Fibroblast of skin of left biceps (primary cell): ENCODE results near the gene BRIP1.
"Not testable (repeated sequence)": the region's sequence is repeated elsewhere in the genome, so short reads cannot be mapped to it uniquely, and the experiment has no call there.

Source experiments
- DNase-seq, 2 experiments: peaks; one replicate each; pipeline ENCODE4 v3.0.0-alpha.2; 2013; ENCODE audit warnings: low read depth in 2 of 2

Gene BRIP1

DNA sequence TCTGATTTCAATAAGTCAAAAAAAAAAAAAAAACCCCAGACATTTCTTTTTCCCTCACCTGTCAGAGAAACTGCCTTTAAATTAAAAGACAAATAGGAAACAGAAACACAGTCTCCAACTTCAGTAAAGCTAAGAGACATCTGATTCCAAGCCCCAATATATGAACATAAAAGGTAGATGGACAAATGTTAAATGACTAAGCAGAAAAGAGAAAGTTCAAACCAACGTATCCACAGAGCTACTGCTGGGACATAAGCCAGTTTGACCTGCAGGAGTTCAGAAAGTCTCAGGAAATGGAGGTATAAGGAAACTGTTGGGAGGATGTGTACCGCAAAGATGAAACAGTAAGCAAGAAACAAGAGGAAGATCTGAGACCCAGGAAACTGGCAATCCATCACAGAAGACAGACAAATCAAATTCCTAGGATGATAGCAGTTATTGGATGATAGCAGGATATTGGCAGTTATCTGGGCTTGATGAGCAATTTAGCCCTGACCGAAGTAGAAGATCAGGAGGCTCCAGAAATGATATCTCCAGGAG lies 135.0 kb downstream of the BRIP1 start:
- DNase-seq, result no peak

DNA sequence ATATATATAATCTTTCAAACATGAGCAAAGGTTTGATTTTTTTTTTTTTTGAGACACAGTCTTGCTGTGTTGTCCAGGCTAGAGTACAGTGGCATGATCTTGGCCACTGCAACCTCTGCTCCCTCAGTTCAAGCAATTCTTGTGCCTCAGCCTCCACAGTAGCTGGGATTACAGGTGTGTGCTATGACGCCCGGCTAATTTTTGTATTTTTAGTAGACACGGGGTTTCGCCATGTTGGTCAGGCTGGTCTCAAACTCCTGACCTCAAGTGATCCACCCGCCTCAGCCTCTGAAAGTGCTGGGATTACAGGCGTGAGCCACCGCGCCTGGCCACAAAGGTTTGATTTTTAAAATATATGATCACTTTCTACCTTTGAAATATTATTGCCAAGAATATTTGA lies 135.5 kb downstream of the BRIP1 start:
- DNase-seq, result not testable (repeated sequence)

DNA sequence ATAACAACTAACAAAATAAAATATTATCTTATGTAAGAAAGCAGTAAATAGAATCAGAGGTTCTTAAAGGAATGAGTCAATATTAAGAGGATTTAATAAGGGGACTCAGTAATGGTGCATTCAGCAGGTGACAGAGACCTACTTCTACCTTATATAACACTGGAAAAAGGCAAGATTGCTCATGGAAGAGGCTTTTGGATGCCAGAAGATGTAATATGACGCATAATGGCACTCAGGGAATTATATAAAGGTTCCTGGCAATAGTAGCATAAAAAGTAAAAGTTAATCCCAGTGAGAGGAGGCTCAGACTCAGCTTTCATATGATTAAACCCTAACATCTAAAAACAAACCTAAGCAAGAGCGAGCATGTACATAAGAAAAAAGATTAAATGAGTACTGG lies 136.4 kb downstream of the BRIP1 start:
- no peak for DNase-seq

GRCh38 chr17:61724777-61725176 lies 138.6 kb downstream of the BRIP1 start:
- DNase-seq, result no peak

- DNase-seq, result no peak
Observed at GRCh38 chr17:61723914-61724313, 139.4 kb downstream of the BRIP1 start.

- no peak for DNase-seq
Observed at GRCh38 chr17:61723183-61723582, 140.1 kb downstream of the BRIP1 start.

DNA sequence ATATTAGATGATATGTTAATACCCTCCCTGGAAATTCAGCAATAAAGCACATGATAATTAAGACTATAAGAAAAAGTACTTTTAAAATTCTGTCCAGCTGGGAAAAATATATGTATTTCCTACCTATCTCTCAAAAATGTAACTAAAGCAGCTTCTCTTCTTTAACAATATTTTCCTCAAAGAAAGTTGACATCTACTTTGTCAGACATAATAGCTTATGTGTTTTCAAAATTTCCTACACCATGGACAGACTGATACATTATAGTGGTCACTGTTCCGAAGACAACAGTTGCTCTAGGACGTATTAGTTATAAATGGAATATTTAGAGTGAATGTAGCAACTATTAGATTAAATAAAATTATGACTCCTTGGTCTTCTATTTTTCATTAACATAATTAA lies 140.9 kb downstream of the BRIP1 start:
- DNase-seq, result no peak

- DNase-seq, result no peak
Observed at GRCh38 chr17:61720016-61720795, 143.1 kb downstream of the BRIP1 start.

DNA sequence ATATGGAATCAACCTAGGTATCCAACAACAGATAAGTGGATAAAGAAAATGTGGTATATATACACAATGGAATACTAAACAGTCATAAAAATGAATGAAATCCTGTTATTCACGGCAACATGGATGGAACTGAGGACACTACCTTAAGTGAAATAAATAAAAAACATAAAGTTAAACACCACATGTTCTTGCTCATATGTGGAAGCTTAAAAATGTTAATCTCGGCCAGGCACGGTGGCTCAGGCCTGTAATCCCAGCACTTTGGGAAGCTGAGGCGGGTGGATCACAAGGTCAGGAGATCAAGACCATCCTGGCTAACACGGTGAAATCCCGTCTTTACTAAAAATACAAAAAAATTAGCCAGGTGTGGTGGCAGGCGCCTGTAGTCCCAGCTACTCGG lies 144.1 kb downstream of the BRIP1 start:
- not testable (repeated sequence) for DNase-seq

GRCh38 chr17:61718022-61718421 lies 145.3 kb downstream of the BRIP1 start:
- DNase-seq, result no peak

DNA sequence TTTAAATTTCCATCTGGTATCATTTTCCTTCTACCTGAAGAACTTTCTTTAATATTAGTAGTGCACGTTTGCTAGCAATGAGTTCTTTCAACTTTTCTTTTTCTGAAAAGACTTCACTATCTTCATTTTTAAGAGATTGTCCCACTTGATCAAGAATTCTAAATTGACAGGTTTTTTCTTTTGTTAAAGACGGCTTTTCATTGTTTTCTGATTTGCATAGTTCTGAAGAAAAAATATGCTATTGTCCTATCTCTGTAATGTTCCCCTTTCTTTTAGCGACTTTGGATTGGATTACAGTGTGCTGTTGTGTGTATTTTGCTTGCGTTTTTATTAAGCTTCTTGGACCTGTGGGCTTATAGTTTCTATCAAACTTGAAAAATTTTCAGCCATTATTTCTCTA lies 146.0 kb downstream of the BRIP1 start:
- no peak for DNase-seq

DNA sequence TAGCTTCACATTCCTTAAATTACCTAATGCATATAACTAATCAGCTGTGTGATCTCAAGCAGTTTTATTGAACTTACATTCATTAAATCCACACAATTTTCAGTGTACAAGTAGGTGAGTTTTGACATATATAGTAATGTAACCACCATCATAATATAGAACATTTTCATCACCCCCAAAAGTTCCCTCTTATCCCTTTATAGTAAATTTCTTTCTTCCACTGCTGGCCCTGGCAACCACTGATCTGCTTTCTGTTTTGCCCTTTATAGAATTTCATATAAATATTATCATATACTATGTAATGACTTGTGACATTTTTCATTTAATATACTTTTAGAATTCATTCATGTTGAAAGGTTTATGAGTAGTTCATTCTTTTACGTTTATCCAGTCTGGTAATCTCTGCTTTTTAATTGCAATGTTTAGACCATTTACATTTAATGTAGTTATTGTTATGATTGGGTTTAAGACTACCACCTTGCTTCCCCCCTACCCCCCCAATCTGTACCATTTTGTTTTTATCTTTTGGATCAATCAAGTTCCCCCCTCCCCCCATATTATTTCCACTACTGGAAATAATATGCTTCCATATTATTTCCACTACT lies 147.0 kb downstream of the BRIP1 start:
- no peak for DNase-seq

DNA sequence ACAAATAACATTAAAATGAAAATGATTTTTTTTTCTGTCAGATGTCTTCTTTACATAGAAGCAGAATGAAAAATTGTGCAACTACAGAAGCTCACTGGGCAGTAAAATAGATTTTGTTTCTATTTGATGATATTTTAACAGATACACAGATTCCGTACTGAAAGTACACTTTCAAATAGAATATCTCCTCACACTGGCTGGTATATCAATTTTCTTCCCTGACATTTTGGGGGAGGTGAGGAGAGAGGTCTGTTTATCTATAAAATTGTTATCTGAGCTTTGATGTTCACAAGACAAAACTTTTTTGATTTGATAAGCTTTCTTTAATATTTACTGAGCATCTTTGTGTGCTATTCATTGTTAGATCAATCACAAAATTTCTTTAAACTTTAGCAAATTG lies 148.0 kb downstream of the BRIP1 start:
- no peak for DNase-seq

GRCh38 chr17:61714300-61714699 lies 149.0 kb downstream of the BRIP1 start:
- DNase-seq, result no peak

GRCh38 chr17:61713035-61713434 lies 150.3 kb downstream of the BRIP1 start:
- DNase-seq, result no peak

- no peak for DNase-seq
Observed at GRCh38 chr17:61710546-61710945, 152.8 kb downstream of the BRIP1 start.

GRCh38 chr17:61709567-61709966 lies 153.8 kb downstream of the BRIP1 start:
- DNase-seq, result no peak

GRCh38 chr17:61704935-61705449 lies 158.3 kb downstream of the BRIP1 start:
- DNase-seq, result no peak

- no peak for DNase-seq
Observed at GRCh38 chr17:61702450-61702849, 160.9 kb downstream of the BRIP1 start.

- no peak for DNase-seq
Observed at GRCh38 chr17:61701978-61702377, 161.3 kb downstream of the BRIP1 start.

GRCh38 chr17:61701334-61701733 lies 162.0 kb downstream of the BRIP1 start:
- no peak for DNase-seq

- DNase-seq, result no peak
Observed at GRCh38 chr17:61700252-61700651, 163.1 kb downstream of the BRIP1 start.

DNA sequence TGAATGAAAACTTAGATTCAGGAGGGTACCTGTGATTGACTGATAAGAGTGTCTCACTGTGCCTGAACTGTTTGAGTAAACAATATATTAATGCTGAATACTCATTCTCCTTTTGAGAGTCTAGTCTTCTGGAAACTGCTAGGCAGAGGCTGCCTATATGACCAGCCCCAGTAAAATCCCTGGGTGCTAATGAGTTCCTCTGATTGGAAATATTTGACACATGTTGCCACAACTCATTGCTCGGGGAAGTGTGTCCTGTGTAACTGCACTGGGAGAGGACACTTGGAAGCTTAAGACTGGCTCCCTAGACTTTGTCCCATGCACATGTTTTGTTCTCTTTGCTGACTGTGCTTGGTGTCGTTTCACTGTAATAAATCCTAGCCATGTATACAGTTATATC lies 163.6 kb downstream of the BRIP1 start:
- DNase-seq, result no peak
